WI38 (cell line): ENCODE measurements around the gene TM4SF4.

Experiments used
- H3K4me3 ChIP-seq: 2 replicates; pipeline ENCODE4 v1.5.1; 2011; ENCODE audit warnings: low read depth, mild to moderate bottlenecking, control low read depth, low read length
- CTCF ChIP-seq: IDR thresholded peaks from 2 replicates; pipeline ENCODE4 v1.5.1; 2012; ENCODE audit warnings: low read depth, mild to moderate bottlenecking, control low read depth, low read length

The TM4SF4 gene

GRCh38 chr3:149502438-149502837 lies 27.9 kb downstream of the TM4SF4 start:
- no peak for TF ChIP-seq CTCF
- H3K4me3 ChIP-seq: no peak overlapping the region

GRCh38 chr3:149506540-149506939 lies 32.0 kb downstream of the TM4SF4 start:
- no peak for TF ChIP-seq CTCF
- H3K4me3 ChIP-seq: no peak overlapping the region

- no peak for TF ChIP-seq CTCF
- no peak overlapping the region for H3K4me3 ChIP-seq
Observed at GRCh38 chr3:149506965-149507364, 32.5 kb downstream of the TM4SF4 start.

- H3K4me3 ChIP-seq: no peak overlapping the region
- TF ChIP-seq CTCF: no peak
Observed at GRCh38 chr3:149507491-149508324, 33.2 kb downstream of the TM4SF4 start.

- no peak for TF ChIP-seq CTCF
- no peak overlapping the region for H3K4me3 ChIP-seq
Observed at GRCh38 chr3:149509526-149509925, 35.0 kb downstream of the TM4SF4 start.

- TF ChIP-seq CTCF: no peak
- no peak overlapping the region for H3K4me3 ChIP-seq
Observed at GRCh38 chr3:149510480-149510879, 36.0 kb downstream of the TM4SF4 start.

- no peak for TF ChIP-seq CTCF
- H3K4me3 ChIP-seq: no peak overlapping the region
Observed at GRCh38 chr3:149511040-149511626, 36.6 kb downstream of the TM4SF4 start.
